GM10847 (cell line): Measurements from ENCODE around the gene TSPAN14.

Experiments
- POLR2A ChIP-seq: IDR thresholded peaks from 2 replicates; pipeline ENCODE4 v1.6.1; 2011; ENCODE audit not compliant: insufficient read length; ENCODE audit errors: extremely low read depth

The TSPAN14 gene

GRCh38 chr10:80485076-80485945, 31.2 kb downstream of the TSPAN14 start:
- TF ChIP-seq POLR2A = no peak

GRCh38 chr10:80485946-80486764, 32.0 kb downstream of the TSPAN14 start:
- TF ChIP-seq POLR2A = no peak

- TF ChIP-seq POLR2A = no peak
These were observed 32.8 kb downstream of the TSPAN14 start for GRCh38 chr10:80486785-80487420.

- TF ChIP-seq POLR2A = no peak
These were observed 33.3 kb downstream of the TSPAN14 start for GRCh38 chr10:80487421-80487785.

GRCh38 chr10:80487791-80488538, 33.9 kb downstream of the TSPAN14 start:
- TF ChIP-seq POLR2A = no peak

GRCh38 chr10:80488539-80489066, 34.5 kb downstream of the TSPAN14 start:
- TF ChIP-seq POLR2A = no peak

GRCh38 chr10:80489371-80490112, 35.4 kb downstream of the TSPAN14 start:
- no peak for TF ChIP-seq POLR2A

- no peak for TF ChIP-seq POLR2A
These were observed 37.4 kb downstream of the TSPAN14 start for GRCh38 chr10:80491251-80492102.

GRCh38 chr10:80492848-80493521, 38.9 kb downstream of the TSPAN14 start:
- TF ChIP-seq POLR2A = no peak

- TF ChIP-seq POLR2A = no peak
These were observed 39.5 kb downstream of the TSPAN14 start for GRCh38 chr10:80493522-80494051.

- no peak for TF ChIP-seq POLR2A
These were observed 42.6 kb downstream of the TSPAN14 start for GRCh38 chr10:80496555-80497172.

GRCh38 chr10:80497187-80498077, 43.3 kb downstream of the TSPAN14 start:
- TF ChIP-seq POLR2A = no peak
